Smooth muscle cell (in vitro differentiated cells): ENCODE data around the gene DNM1. TPM values are rescaled to one million over a fixed set of nuclear protein-coding genes. Genes with fewer than 3 reads are reported as not detected.

Experiments
- DNase-seq: peaks from one replicate; lab custom pipeline; 2025; ENCODE audit not compliant: unreplicated experiment; lab: John Stamatoyannopoulos, UW
- H2AFZ ChIP-seq: fragments of 200-600 bp; sonication (generic); 2 replicates; pipeline ENCODE4 v1.6.0; 2016; ENCODE audit warnings: antibody characterized with exemption, low read depth, mild to moderate bottlenecking
- H3F3A ChIP-seq: fragments of 200-600 bp; sonication (generic); 2 replicates; pipeline ENCODE4 v1.6.0; 2017; ENCODE audit warnings: antibody characterized with exemption, low read depth
- H3K27ac ChIP-seq: fragments of 200-600 bp; sonication (generic); 2 replicates; pipeline ENCODE4 v1.5.1; 2016; ENCODE audit warnings: low read depth, mild to moderate bottlenecking
- H3K27me3 ChIP-seq: fragments of 200-600 bp; sonication (generic); 2 replicates; pipeline ENCODE4 v1.6.1; 2016; ENCODE audit warnings: low read depth, mild to moderate bottlenecking
- H3K36me3 ChIP-seq: fragments of 200-600 bp; sonication (generic); 2 replicates; pipeline ENCODE4 v1.5.1; 2016; ENCODE audit warnings: low read depth
- H3K4me1 ChIP-seq: fragments of 200-600 bp; sonication (generic); 2 replicates; pipeline ENCODE4 v1.5.1; 2016; ENCODE audit warnings: low read depth
- H3K4me2 ChIP-seq: fragments of 200-600 bp; sonication (generic); 2 replicates; pipeline ENCODE4 v1.6.0; 2016; ENCODE audit warnings: mild to moderate bottlenecking
- H3K4me3 ChIP-seq: fragments of 200-600 bp; sonication (generic); 2 replicates; pipeline ENCODE4 v1.5.1; 2016; ENCODE audit warnings: mild to moderate bottlenecking
- H3K79me2 ChIP-seq: fragments of 200-600 bp; sonication (generic); 2 replicates; pipeline ENCODE4 v1.6.0; 2016; ENCODE audit warnings: low read depth, mild to moderate bottlenecking
- H3K9ac ChIP-seq: fragments of 200-600 bp; sonication (generic); 2 replicates; pipeline ENCODE4 v1.6.0; 2016; ENCODE audit warnings: low read depth
- H3K9me3 ChIP-seq: fragments of 200-600 bp; sonication (generic); replicated peaks from 2 replicates; pipeline ENCODE4 v1.5.1; 2016; ENCODE audit warnings: low read depth
- H4K20me1 ChIP-seq: fragments of 200-600 bp; sonication (generic); 2 replicates; pipeline ENCODE4 v1.6.0; 2016; ENCODE audit warnings: low read depth
- CTCF ChIP-seq: fragments of 200-600 bp; sonication (generic); IDR thresholded peaks from 2 replicates; pipeline ENCODE4 v1.5.1; 2017; ENCODE audit warnings: borderline replicate concordance, mild to moderate bottlenecking, antibody characterized with exemption; ENCODE audit not compliant: insufficient read depth, poor library complexity, severe bottlenecking
- WGBS: methylation state at CpG from one replicate; pipeline ENCODE4 v1.1.7; 2016; ENCODE audit warnings: low lambda C conversion rate; 5-methylcytosine and 5-hydroxymethylcytosine counted together
- polyA plus RNA-seq: library from polyadenylated mRNA; unstranded; fragments of >200 nt; fragmentation: Nextera tagmentation; extraction: Ambion mirVana; gene quantifications from 2 replicates; pipeline ENCODE4 v1.2.1, GENCODE V29; 2016
- total RNA-seq: library from RNA; depleted of rRNA; stranded (reverse); fragments of >200 nt; gene quantifications from 2 replicates; pipeline ENCODE4 v1.2.3, GENCODE V29; 2014

The DNM1 gene
- total and polyA plus RNA-seq, 2 experiments from 2014 or later = 25.3 to 50.7 TPM

- Histone ChIP-seq H3K4me1 (no peaks in the 10 kb centered on the region), H3K9me3 (no peaks in the 10 kb centered on the region), H4K20me1 (peaks cover 6% of the 10 kb centered on the region), H3K9ac (no peak overlapping the region), H3K4me3 (peak overlapping the region; percentile 70), H2AFZ (no peak overlapping the region), H3F3A (no peaks in the 10 kb centered on the region), H3K36me3 (no peaks in the 10 kb centered on the region), H3K27me3 (no peaks in the 10 kb centered on the region), H3K4me2 (peak overlapping the region; percentile 92), H3K27ac (no peak overlapping the region), H3K79me2 (no peaks in the 10 kb centered on the region)
- WGBS = 54% methylated on average over 11 of the region's 11 CpGs
- no peak for DNase-seq
- TF ChIP-seq CTCF = no peak
Measured at GRCh38 chr9:128159522-128159783, 43.7 kb upstream of the DNM1 start.

GRCh38 chr9:128159784-128160602 is 43.2 kb upstream of the DNM1 start, which contains the start of gene BBLN:
Gene BBLN (plus strand): TSS chr9:128160265. CDS start chr9:128160408, 143 bp downstream.
- Histone ChIP-seq H2AFZ (peak within 1 kb of the TSS; percentile 38), H3K79me2 (no peaks in the 10 kb centered on the region), H3K9me3 (no peaks in the 10 kb centered on the region), H3F3A (no peaks in the 10 kb centered on the region), H4K20me1 (peaks cover 11% of the 10 kb centered on the region), H3K36me3 (no peaks in the 10 kb centered on the region), H3K4me1 (no peaks in the 10 kb centered on the region), H3K4me2 (peak within 1 kb of the TSS; percentile 92), H3K27ac (peak within 1 kb of the TSS; percentile 23), H3K9ac (peak within 1 kb of the TSS; percentile 65), H3K4me3 (peak within 1 kb of the TSS; percentile 70), H3K27me3 (no peaks in the 10 kb centered on the region)
- no peak for TF ChIP-seq CTCF
- WGBS = under 1% methylated on average over 75 of the region's 77 CpGs
- peak; percentile 95 for DNase-seq

- 1% methylated on average over 22 of the region's 23 CpGs for WGBS
- Histone ChIP-seq H3K79me2 (no peaks in the 10 kb centered on the region), H4K20me1 (peaks cover 11% of the 10 kb centered on the region), H3K9me3 (no peaks in the 10 kb centered on the region), H3F3A (no peaks in the 10 kb centered on the region), H3K27ac (peak overlapping the region; percentile 23), H3K36me3 (no peaks in the 10 kb centered on the region), H2AFZ (peak overlapping the region; percentile 38), H3K27me3 (no peaks in the 10 kb centered on the region), H3K4me2 (peak overlapping the region; percentile 92), H3K9ac (peak overlapping the region; percentile 65), H3K4me3 (peak overlapping the region; percentile 70), H3K4me1 (no peaks in the 10 kb centered on the region)
- no peak for DNase-seq
- no peak for TF ChIP-seq CTCF
Measured at GRCh38 chr9:128160603-128160987, 42.6 kb upstream of the DNM1 start.
